WTC11 (cell line): Measurements from ENCODE around the gene LAMC1. TPM values are rescaled to one million over a fixed set of nuclear protein-coding genes. Genes with fewer than 3 reads are reported as not detected.
"Not testable (repeated sequence)": the region's sequence is repeated elsewhere in the genome, so short reads cannot be mapped to it uniquely, and the experiment has no call there.

ENCODE experiments used
- ATAC-seq: fragments of 200-7000 bp; cut with Tn5 transposase; 2 replicates; pipeline ENCODE4 v1.10.0; 2021; ENCODE audit warnings: mild to moderate bottlenecking, moderate library complexity
- CTCF ChIA-PET: fragments of 300-600 bp; sonication (Branson Sonifier 250); formaldehyde crosslinking; loops from one replicate; lab custom pipeline; 2021; ENCODE audit warnings: antibody characterized with exemption; lab: Charles Lee
- POLR2A ChIA-PET: fragments of 350-600 bp; sonication (Branson Sonifier 250); formaldehyde crosslinking; loops from one replicate; lab custom pipeline; 2021; ENCODE audit warnings: antibody characterized with exemption; lab: Charles Lee
- DNase-seq: peaks from one replicate; pipeline ENCODE4 v3.0.0; 2021; ENCODE audit warnings: low spot score
- H3K27ac Mint-ChIP-seq: 2 replicates; pipeline ENCODE4 v1.8.0; 2021; ENCODE audit warnings: mixed read lengths
- H3K27me3 Mint-ChIP-seq: 2 replicates; pipeline ENCODE4 v1.8.0; 2021; ENCODE audit warnings: low read depth, mild to moderate bottlenecking, moderate library complexity, mixed read lengths
- H3K36me3 Mint-ChIP-seq: 2 replicates; pipeline ENCODE4 v1.8.0; 2021; ENCODE audit warnings: mixed read lengths
- H3K4me1 Mint-ChIP-seq: 2 replicates; pipeline ENCODE4 v1.8.0; 2022; ENCODE audit warnings: mixed read lengths
- H3K4me3 Mint-ChIP-seq: 2 replicates; pipeline ENCODE4 v1.8.0; 2021; ENCODE audit warnings: mild to moderate bottlenecking, moderate library complexity, mixed read lengths
- H3K9me3 Mint-ChIP-seq: 2 replicates; pipeline ENCODE4 v1.8.0; 2021; ENCODE audit warnings: mixed read lengths
- FOXJ3 ChIP-seq: sonication (generic); formaldehyde crosslinking; IDR thresholded peaks from 2 replicates; pipeline ENCODE4 v1.9.0; 2021; ENCODE audit warnings: missing genetic modification reagents, mild to moderate bottlenecking, borderline replicate concordance
- IRF2 ChIP-seq: sonication (generic); formaldehyde crosslinking; IDR thresholded peaks from 2 replicates; pipeline ENCODE4 v1.8.0; 2022; ENCODE audit warnings: low read depth, missing genetic modification reagents, borderline replicate concordance
- SOX15 ChIP-seq: fragments of 250-450 bp; sonication (Bioruptor Pico); IDR thresholded peaks from 2 replicates; pipeline ENCODE4 v1.9.0; 2021; ENCODE audit warnings: mild to moderate bottlenecking
- SP1 ChIP-seq: sonication (generic); formaldehyde crosslinking; conservative IDR thresholded peaks from 2 replicates; pipeline ENCODE4 v1.8.1; 2022; ENCODE audit warnings: missing genetic modification reagents
- TCF7 ChIP-seq: sonication (generic); formaldehyde crosslinking; IDR thresholded peaks from 2 replicates; pipeline ENCODE4 v1.8.0; 2022; ENCODE audit warnings: mild to moderate bottlenecking, low read depth, missing genetic modification reagents, moderate library complexity
- total RNA-seq: library from RNA; stranded (reverse); gene quantifications from 3 replicates; pipeline ENCODE4 v1.2.3, GENCODE V29; 2021
- TF ChIP-seq, protein P1 (sequence below): sonication (generic); formaldehyde crosslinking; IDR thresholded peaks from 2 replicates; pipeline ENCODE4 v1.8.1; 2023; ENCODE audit warnings: mild to moderate bottlenecking, moderate library complexity, missing genetic modification reagents
- TF ChIP-seq, protein P2 (sequence below): sonication (generic); formaldehyde crosslinking; IDR thresholded peaks from 2 replicates; pipeline ENCODE4 v1.8.1; 2022; ENCODE audit warnings: mild to moderate bottlenecking, missing genetic modification reagents, moderate library complexity, borderline replicate concordance
- TF ChIP-seq, protein P3 (sequence below): sonication (generic); formaldehyde crosslinking; IDR thresholded peaks from 2 replicates; pipeline ENCODE4 v1.8.1; 2022; ENCODE audit warnings: missing genetic modification reagents, borderline replicate concordance
- TF ChIP-seq, protein P4 (sequence below): sonication (generic); formaldehyde crosslinking; IDR thresholded peaks from 2 replicates; pipeline ENCODE4 v1.8.0; 2023; ENCODE audit warnings: missing genetic modification reagents
- TF ChIP-seq, protein P5 (sequence below): sonication (generic); formaldehyde crosslinking; IDR thresholded peaks from 2 replicates; pipeline ENCODE4 v1.8.0; 2022; ENCODE audit warnings: mild to moderate bottlenecking, missing genetic modification reagents

LAMC1 gene
- total RNA-seq, 1 experiment from 2014 or later, result 162 TPM

DNA sequence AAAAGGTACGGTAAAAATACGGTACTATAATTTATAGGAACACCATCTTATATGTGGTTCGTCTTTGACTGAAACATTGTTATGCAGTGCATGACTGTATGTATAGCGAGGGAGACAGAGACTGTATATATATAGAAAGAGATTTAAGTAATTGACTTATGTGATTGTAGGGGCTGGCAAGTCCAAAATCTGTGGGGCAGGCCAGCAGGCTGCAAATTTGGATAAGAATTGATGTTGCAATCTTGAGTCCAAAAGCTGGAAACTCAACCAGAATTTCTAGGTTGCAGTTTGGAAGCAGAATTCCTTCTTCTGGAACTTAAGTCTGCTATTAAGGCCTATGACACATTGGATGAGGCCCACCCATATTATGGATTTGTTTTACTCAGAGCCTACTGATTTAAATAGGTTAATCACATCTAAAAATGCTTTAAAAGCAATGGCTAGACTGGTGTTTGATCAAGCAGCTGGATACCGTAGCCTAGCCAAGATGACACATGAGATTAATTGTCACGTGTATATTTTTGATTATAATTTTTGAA, 42.0 kb downstream of the LAMC1 start:
- peaks cover 8% of the 10 kb centered on the region for H3K4me1 Mint-ChIP-seq
- peaks cover 10% of the 10 kb centered on the region for H3K9me3 Mint-ChIP-seq
- ChIA-PET CTCF (no interaction called here), POLR2A (no interaction called here)
- H3K27me3 Mint-ChIP-seq, result no peaks in the 10 kb centered on the region
- no peak for ATAC-seq
- no peak overlapping the region for H3K4me3 Mint-ChIP-seq
- TF ChIP-seq, protein P1, sequence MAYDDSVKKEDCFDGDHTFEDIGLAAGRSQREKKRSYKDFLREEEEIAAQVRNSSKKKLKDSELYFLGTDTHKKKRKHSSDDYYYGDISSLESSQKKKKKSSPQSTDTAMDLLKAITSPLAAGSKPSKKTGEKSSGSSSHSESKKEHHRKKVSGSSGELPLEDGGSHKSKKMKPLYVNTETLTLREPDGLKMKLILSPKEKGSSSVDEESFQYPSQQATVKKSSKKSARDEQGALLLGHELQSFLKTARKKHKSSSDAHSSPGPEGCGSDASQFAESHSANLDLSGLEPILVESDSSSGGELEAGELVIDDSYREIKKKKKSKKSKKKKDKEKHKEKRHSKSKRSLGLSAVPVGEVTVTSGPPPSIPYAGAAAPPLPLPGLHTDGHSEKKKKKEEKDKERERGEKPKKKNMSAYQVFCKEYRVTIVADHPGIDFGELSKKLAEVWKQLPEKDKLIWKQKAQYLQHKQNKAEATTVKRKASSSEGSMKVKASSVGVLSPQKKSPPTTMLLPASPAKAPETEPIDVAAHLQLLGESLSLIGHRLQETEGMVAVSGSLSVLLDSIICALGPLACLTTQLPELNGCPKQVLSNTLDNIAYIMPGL, result no peak
- TF ChIP-seq IRF2 (no peak), FOXJ3 (CRISPR knock-in tag) (no peak), SP1 (no peak)
- TF ChIP-seq, protein P2, sequence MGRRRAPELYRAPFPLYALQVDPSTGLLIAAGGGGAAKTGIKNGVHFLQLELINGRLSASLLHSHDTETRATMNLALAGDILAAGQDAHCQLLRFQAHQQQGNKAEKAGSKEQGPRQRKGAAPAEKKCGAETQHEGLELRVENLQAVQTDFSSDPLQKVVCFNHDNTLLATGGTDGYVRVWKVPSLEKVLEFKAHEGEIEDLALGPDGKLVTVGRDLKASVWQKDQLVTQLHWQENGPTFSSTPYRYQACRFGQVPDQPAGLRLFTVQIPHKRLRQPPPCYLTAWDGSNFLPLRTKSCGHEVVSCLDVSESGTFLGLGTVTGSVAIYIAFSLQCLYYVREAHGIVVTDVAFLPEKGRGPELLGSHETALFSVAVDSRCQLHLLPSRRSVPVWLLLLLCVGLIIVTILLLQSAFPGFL, result no peak
- TF ChIP-seq, protein P3, sequence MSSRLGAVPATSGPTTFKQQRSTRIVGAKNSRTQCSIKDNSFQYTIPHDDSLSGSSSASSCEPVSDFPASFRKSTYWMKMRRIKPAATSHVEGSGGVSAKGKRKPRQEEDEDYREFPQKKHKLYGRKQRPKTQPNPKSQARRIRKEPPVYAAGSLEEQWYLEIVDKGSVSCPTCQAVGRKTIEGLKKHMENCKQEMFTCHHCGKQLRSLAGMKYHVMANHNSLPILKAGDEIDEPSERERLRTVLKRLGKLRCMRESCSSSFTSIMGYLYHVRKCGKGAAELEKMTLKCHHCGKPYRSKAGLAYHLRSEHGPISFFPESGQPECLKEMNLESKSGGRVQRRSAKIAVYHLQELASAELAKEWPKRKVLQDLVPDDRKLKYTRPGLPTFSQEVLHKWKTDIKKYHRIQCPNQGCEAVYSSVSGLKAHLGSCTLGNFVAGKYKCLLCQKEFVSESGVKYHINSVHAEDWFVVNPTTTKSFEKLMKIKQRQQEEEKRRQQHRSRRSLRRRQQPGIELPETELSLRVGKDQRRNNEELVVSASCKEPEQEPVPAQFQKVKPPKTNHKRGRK (CRISPR knock-in tag), result no peak
- H3K27ac Mint-ChIP-seq, result no peak overlapping the region
- no peak for DNase-seq
- H3K36me3 Mint-ChIP-seq, result peaks cover 7% of the 10 kb centered on the region

DNA sequence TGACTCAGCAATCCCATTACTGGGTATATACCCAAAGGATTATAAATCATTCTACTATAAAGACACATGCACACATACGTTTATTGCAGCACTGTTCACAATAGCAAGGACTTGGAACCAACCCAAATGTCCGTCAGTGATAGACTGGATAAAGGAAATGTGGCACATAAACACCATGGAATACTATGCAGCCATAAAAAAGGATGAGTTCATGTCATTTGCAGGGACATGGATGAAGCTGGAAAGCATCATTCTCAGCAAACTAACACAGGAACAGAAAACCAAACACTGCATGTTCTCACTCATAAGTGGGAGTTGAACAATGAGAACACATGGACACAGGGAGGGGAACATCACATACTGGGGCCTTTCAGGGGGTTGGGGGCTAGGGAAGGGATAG, 43.2 kb downstream of the LAMC1 start:
- H3K27ac Mint-ChIP-seq, H3K27me3 Mint-ChIP-seq, CTCF ChIA-PET, DNase-seq, ATAC-seq, H3K4me3 Mint-ChIP-seq, H3K36me3 Mint-ChIP-seq: not testable (repeated sequence)
- peaks cover 10% of the 10 kb centered on the region for H3K9me3 Mint-ChIP-seq
- peaks cover 20% of the 10 kb centered on the region for H3K4me1 Mint-ChIP-seq
- POLR2A ChIA-PET, result interaction anchor here (0.6 kb wide), 1 partner anchor 26 kb away, joined by 3 read pairs; no protein-coding TSS in a partner anchor

DNA sequence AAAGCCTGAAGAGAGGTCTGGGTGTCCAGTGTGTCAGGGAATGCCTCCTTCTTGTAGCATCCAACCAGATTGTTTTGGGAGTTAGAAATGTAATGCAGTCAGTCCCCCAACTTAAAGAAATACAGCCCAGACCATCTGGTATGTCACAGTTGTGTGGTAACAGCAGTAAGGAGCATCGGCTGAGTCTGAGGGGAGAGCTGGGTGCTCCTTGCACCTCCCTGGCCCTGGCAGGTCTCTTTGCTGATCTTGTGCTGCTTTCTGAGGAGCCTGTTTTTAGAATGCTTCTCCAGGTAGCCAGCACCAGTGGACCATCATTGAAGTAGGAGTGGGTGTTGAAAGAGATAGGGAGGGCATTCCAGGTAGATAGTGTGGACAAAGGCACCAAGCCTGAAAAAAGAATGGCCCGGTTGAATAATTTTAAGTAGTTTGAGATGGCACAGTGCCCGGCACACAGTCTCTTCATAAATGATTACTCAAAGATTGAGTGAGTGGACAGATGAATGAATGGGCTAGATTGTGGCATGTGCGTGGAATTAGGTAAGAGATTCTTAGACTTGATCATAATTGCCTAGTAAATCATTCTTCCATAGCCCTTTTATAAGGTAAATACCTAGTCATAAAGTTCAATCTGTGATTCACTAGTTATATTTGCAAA, 46.5 kb downstream of the LAMC1 start:
- peaks cover 18% of the 10 kb centered on the region for H3K9me3 Mint-ChIP-seq
- no peaks in the 10 kb centered on the region for H3K27me3 Mint-ChIP-seq
- H3K4me3 Mint-ChIP-seq, result no peak overlapping the region
- TF ChIP-seq, protein P4, sequence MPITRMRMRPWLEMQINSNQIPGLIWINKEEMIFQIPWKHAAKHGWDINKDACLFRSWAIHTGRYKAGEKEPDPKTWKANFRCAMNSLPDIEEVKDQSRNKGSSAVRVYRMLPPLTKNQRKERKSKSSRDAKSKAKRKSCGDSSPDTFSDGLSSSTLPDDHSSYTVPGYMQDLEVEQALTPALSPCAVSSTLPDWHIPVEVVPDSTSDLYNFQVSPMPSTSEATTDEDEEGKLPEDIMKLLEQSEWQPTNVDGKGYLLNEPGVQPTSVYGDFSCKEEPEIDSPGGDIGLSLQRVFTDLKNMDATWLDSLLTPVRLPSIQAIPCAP (CRISPR knock-in tag), result no peak
- TF ChIP-seq, protein P5, sequence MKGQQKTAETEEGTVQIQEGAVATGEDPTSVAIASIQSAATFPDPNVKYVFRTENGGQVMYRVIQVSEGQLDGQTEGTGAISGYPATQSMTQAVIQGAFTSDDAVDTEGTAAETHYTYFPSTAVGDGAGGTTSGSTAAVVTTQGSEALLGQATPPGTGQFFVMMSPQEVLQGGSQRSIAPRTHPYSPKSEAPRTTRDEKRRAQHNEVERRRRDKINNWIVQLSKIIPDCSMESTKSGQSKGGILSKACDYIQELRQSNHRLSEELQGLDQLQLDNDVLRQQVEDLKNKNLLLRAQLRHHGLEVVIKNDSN (CRISPR knock-in tag), result no peak
- TF ChIP-seq TCF7 (CRISPR knock-in tag) (no peak), SOX15 (CRISPR knock-in tag) (no peak), IRF2 (no peak), FOXJ3 (CRISPR knock-in tag) (no peak)
- TF ChIP-seq, protein P3 (CRISPR knock-in tag), result no peak
- H3K4me1 Mint-ChIP-seq, result peaks cover 23% of the 10 kb centered on the region
- CTCF ChIA-PET, result no interaction called here
- DNase-seq (no peak), ATAC-seq (peak; percentile 26; the same call in 1 of the 2 replicates)
- POLR2A ChIA-PET, result no interaction called here
- H3K27ac Mint-ChIP-seq, result 0 out of 2 replicates have a peak overlapping the region, but pooled peaks have one; percentile 30
- peaks cover 17% of the 10 kb centered on the region for H3K36me3 Mint-ChIP-seq
